Endodermal cell (in vitro differentiated cells): ENCODE results near the gene DIP2B. TPM values are rescaled to one million over a fixed set of nuclear protein-coding genes. Genes with fewer than 3 reads are reported as not detected.

Source experiments
- DNase-seq: peaks from one replicate; pipeline ENCODE4 v3.0.0-alpha.2; 2017
- H3K27ac ChIP-seq: 2 replicates; pipeline ENCODE4 v1.5.1; 2013; ENCODE audit warnings: mild to moderate bottlenecking, low read depth, low read length, moderate library complexity
- H3K27me3 ChIP-seq: 2 replicates; pipeline ENCODE4 v1.6.1; 2013; ENCODE audit warnings: mild to moderate bottlenecking, low read length, moderate library complexity; ENCODE audit not compliant: insufficient read depth, control insufficient read depth, poor library complexity, severe bottlenecking
- H3K36me3 ChIP-seq: 2 replicates; pipeline ENCODE4 v1.7.0; 2013; ENCODE audit warnings: mild to moderate bottlenecking, low read length, moderate library complexity; ENCODE audit not compliant: control insufficient read depth, insufficient read depth
- H3K4me1 ChIP-seq: one replicate; pipeline ENCODE4 v1.7.0; 2013; ENCODE audit warnings: low read length; ENCODE audit not compliant: control insufficient read depth, insufficient read depth
- H3K4me3 ChIP-seq: 2 replicates; pipeline ENCODE4 v1.5.1; 2013; ENCODE audit warnings: mild to moderate bottlenecking, low read length, moderate library complexity
- H3K9ac ChIP-seq: 2 replicates; pipeline ENCODE4 v1.6.1; 2013; ENCODE audit warnings: mild to moderate bottlenecking, low read length, moderate library complexity; ENCODE audit not compliant: poor library complexity, severe bottlenecking; ENCODE audit errors: extremely low read depth
- H3K9me3 ChIP-seq: 2 replicates; pipeline ENCODE4 v1.6.1; 2013; ENCODE audit warnings: mild to moderate bottlenecking, low read length, moderate library complexity; ENCODE audit not compliant: control insufficient read depth
- H3K27ac Mint-ChIP-seq: 2 replicates; pipeline ENCODE4 v1.8.0; 2020; ENCODE audit warnings: mixed read lengths
- H3K27me3 Mint-ChIP-seq: 2 replicates; pipeline ENCODE4 v1.8.0; 2021; ENCODE audit warnings: mild to moderate bottlenecking, mixed read lengths; ENCODE audit not compliant: insufficient read depth
- H3K36me3 Mint-ChIP-seq: 2 replicates; pipeline ENCODE4 v1.8.0; 2020; ENCODE audit warnings: low read depth, mixed read lengths
- H3K4me1 Mint-ChIP-seq: 2 replicates; pipeline ENCODE4 v1.8.0; 2020; ENCODE audit warnings: mixed read lengths
- H3K4me3 Mint-ChIP-seq: 2 replicates; pipeline ENCODE4 v1.8.0; 2020; ENCODE audit warnings: mild to moderate bottlenecking, moderate library complexity, mixed read lengths
- H3K9me3 Mint-ChIP-seq: 2 replicates; pipeline ENCODE4 v1.8.0; 2020; ENCODE audit warnings: mild to moderate bottlenecking, mixed read lengths
- WGBS, 2 experiments: methylation state at CpG; one replicate each; pipeline versions ENCODE4 v1.1.5 to v1.1.7; 2013; ENCODE audit warnings: missing lambda C conversion rate in 2 of 2, mixed read lengths in 1 of 2; ENCODE audit not compliant: insufficient coverage in 1 of 2, insufficient read length in 1 of 2; 5-methylcytosine and 5-hydroxymethylcytosine counted together
- total RNA-seq, 2 donors: library from RNA; stranded (reverse); fragmentation: NEBNext Ultra II Directional in 1 of 2; extraction: Animal tissue kit (Norgen Biotek cat#: 25700) in 1 of 2; gene quantifications; 2 replicates in 1 of 2; 3 replicates in 1 of 2; pipeline ENCODE4 v1.2.1, GENCODE V29; 2021
- TF ChIP-seq, protein P1 (sequence below): fragments of 200-600 bp; sonication (generic); conservative IDR thresholded peaks from 2 replicates; pipeline ENCODE4 v1.5.0; 2021; ENCODE audit warnings: antibody characterized with exemption, mild to moderate bottlenecking

The DIP2B gene
- total RNA-seq, 2 donors from 2014 or later: 20.6 to 21.3 TPM

- Histone ChIP-seq H3K27me3 (no peaks in the 10 kb centered on the region), H3K9me3 (no peaks in the 10 kb centered on the region), H3K4me3 (no peak overlapping the region), H3K9ac (no peak overlapping the region), H3K4me1 (no peaks in the 10 kb centered on the region), H3K36me3 (no peaks in the 10 kb centered on the region), H3K27ac (no peak overlapping the region)
- no peak overlapping the region for H3K4me3 Mint-ChIP-seq
- no peaks in the 10 kb centered on the region for H3K9me3 Mint-ChIP-seq
- TF ChIP-seq, protein P1, sequence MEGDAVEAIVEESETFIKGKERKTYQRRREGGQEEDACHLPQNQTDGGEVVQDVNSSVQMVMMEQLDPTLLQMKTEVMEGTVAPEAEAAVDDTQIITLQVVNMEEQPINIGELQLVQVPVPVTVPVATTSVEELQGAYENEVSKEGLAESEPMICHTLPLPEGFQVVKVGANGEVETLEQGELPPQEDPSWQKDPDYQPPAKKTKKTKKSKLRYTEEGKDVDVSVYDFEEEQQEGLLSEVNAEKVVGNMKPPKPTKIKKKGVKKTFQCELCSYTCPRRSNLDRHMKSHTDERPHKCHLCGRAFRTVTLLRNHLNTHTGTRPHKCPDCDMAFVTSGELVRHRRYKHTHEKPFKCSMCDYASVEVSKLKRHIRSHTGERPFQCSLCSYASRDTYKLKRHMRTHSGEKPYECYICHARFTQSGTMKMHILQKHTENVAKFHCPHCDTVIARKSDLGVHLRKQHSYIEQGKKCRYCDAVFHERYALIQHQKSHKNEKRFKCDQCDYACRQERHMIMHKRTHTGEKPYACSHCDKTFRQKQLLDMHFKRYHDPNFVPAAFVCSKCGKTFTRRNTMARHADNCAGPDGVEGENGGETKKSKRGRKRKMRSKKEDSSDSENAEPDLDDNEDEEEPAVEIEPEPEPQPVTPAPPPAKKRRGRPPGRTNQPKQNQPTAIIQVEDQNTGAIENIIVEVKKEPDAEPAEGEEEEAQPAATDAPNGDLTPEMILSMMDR: no peak
- H3K27me3 Mint-ChIP-seq: no peaks in the 10 kb centered on the region
- H3K36me3 Mint-ChIP-seq: peaks cover 7% of the 10 kb centered on the region
- peaks cover 13% of the 10 kb centered on the region for H3K4me1 Mint-ChIP-seq
- 98 to 100% methylated on average over 2 to 5 of the region's 5 CpGs for WGBS, 2 experiments
- DNase-seq: peak; percentile 19
- H3K27ac Mint-ChIP-seq: no peak overlapping the region
These were observed 22.6 kb downstream of the DIP2B start for GRCh38 chr12:50527359-50527726.

DNA sequence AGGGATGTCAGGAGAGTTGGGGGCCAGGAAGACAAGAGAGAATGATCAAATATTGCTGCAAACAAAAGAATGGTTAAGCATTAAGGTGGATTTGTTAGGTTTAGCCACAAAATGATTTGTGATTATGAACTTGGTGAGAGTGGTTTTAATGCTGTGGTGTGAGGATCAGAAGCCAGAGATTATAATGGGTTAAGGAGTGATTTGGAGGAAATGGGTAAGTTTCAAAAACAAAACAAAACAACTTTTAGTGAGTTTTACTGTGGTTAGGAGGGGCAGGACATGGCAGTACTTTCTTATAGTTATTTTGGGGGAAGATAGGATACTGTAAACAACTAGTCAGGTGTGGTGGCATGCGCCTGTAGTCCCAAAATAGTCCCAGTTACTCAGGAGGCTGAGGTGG lies 24.0 kb downstream of the DIP2B start:
- Mint-ChIP-seq H3K4me1 (peaks cover 13% of the 10 kb centered on the region), H3K36me3 (peaks cover 3% of the 10 kb centered on the region), H3K27me3 (no peaks in the 10 kb centered on the region), H3K4me3 (no peak overlapping the region), H3K9me3 (no peaks in the 10 kb centered on the region), H3K27ac (peak overlapping the region; percentile 3)
- TF ChIP-seq, protein P1: no peak
- H3K4me3 ChIP-seq: no peak overlapping the region
- peak; percentile 7 for DNase-seq
- no peak overlapping the region for H3K9ac ChIP-seq
- no peaks in the 10 kb centered on the region for H3K27me3 ChIP-seq
- no peaks in the 10 kb centered on the region for H3K4me1 ChIP-seq
- no peak overlapping the region for H3K27ac ChIP-seq
- H3K9me3 ChIP-seq: no peaks in the 10 kb centered on the region
- WGBS, 2 experiments: 96% methylated on average over 1 of the region's 1 CpG; no CpG with 5 or more reads in 1 of the 2 experiments
- H3K36me3 ChIP-seq: no peaks in the 10 kb centered on the region

GRCh38 chr12:50529345-50529744 lies 24.6 kb downstream of the DIP2B start:
- Mint-ChIP-seq H3K27ac (no peak overlapping the region), H3K9me3 (no peaks in the 10 kb centered on the region), H3K4me1 (peaks cover 13% of the 10 kb centered on the region), H3K27me3 (no peaks in the 10 kb centered on the region), H3K36me3 (peaks cover 3% of the 10 kb centered on the region), H3K4me3 (no peak overlapping the region)
- no peaks in the 10 kb centered on the region for H3K27me3 ChIP-seq
- H3K9me3 ChIP-seq: no peaks in the 10 kb centered on the region
- no peaks in the 10 kb centered on the region for H3K4me1 ChIP-seq
- H3K27ac ChIP-seq: no peak overlapping the region
- no peak overlapping the region for H3K9ac ChIP-seq
- TF ChIP-seq, protein P1: no peak
- no peaks in the 10 kb centered on the region for H3K36me3 ChIP-seq
- no peak overlapping the region for H3K4me3 ChIP-seq
- DNase-seq: peak; percentile 48
- WGBS, 2 experiments: 92 to 100% methylated on average over 3 of the region's 3 CpGs
